ENCODE data around the gene PALLD. TPM values are rescaled to one million over a fixed set of nuclear protein-coding genes. Genes with fewer than 3 reads are reported as not detected.

The PALLD gene
- total RNA-seq, 1 experiment from 2014 or later = 6.5 TPM

- H3K4me3 ChIP-seq (ENCODE audit: low read depth in 2 of 2, low read length in 2 of 2) = no peak overlapping the region
- no peaks in the 10 kb centered on the region for H3K27me3 ChIP-seq (ENCODE audit: control insufficient read depth, insufficient read depth, low read length)
- ChIA-PET CTCF (no interaction called here), POLR2A (no interaction called here)
- intact Hi-C loops (cut with micrococcal nuclease; ENCODE audit: unreplicated experiment) (loop anchor here (10.0 kb wide), 1 partner anchor 178 kb away; no protein-coding TSS in a partner anchor), in situ Hi-C loops (cut with HindIII; ENCODE audit: low pct_unique_long_range_greater_than_20kb, low sequenced_read_pairs) (no loop called here)
- TF ChIP-seq CTCF (IDR thresholded peaks at IDR 0.05) (no peak), SIN3A (IDR thresholded peaks at IDR 0.05; ENCODE audit: borderline replicate concordance, insufficient read depth, low read depth, low read length) (no peak), POLR2AphosphoS5 (IDR thresholded peaks at IDR 0.05; ENCODE audit: low read depth, low read length) (no peak), TCF7L2 (IDR thresholded peaks at IDR 0.05; ENCODE audit: low read depth, low read length) (no peak)
- TF ChIP-seq, protein P1, sequence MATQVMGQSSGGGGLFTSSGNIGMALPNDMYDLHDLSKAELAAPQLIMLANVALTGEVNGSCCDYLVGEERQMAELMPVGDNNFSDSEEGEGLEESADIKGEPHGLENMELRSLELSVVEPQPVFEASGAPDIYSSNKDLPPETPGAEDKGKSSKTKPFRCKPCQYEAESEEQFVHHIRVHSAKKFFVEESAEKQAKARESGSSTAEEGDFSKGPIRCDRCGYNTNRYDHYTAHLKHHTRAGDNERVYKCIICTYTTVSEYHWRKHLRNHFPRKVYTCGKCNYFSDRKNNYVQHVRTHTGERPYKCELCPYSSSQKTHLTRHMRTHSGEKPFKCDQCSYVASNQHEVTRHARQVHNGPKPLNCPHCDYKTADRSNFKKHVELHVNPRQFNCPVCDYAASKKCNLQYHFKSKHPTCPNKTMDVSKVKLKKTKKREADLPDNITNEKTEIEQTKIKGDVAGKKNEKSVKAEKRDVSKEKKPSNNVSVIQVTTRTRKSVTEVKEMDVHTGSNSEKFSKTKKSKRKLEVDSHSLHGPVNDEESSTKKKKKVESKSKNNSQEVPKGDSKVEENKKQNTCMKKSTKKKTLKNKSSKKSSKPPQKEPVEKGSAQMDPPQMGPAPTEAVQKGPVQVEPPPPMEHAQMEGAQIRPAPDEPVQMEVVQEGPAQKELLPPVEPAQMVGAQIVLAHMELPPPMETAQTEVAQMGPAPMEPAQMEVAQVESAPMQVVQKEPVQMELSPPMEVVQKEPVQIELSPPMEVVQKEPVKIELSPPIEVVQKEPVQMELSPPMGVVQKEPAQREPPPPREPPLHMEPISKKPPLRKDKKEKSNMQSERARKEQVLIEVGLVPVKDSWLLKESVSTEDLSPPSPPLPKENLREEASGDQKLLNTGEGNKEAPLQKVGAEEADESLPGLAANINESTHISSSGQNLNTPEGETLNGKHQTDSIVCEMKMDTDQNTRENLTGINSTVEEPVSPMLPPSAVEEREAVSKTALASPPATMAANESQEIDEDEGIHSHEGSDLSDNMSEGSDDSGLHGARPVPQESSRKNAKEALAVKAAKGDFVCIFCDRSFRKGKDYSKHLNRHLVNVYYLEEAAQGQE (IDR thresholded peaks at IDR 0.05; ENCODE audit: insufficient read depth in 1 of 2, low read depth in 2 of 2, low read length in 1 of 2) = no peak
- DNase-seq (ENCODE audit: low read depth, low spot score) (no peak), ATAC-seq (no peak)
- no peaks in the 10 kb centered on the region for H3K9me3 ChIP-seq (ENCODE audit: control insufficient read depth, insufficient read depth, low read depth, low read length)
- no peak overlapping the region for H3K27ac ChIP-seq (ENCODE audit: low read length)
- no peaks in the 10 kb centered on the region for H3K36me3 ChIP-seq (ENCODE audit: control insufficient read depth, insufficient read depth, low read length)
- H3K4me1 ChIP-seq (ENCODE audit: control insufficient read depth, insufficient read depth, low read length) = no peaks in the 10 kb centered on the region
- no TSS peak for BruUV-seq (replicated peaks)
Observed at GRCh38 chr4:168893205-168893604, 396.4 kb downstream of the PALLD start.

DNA sequence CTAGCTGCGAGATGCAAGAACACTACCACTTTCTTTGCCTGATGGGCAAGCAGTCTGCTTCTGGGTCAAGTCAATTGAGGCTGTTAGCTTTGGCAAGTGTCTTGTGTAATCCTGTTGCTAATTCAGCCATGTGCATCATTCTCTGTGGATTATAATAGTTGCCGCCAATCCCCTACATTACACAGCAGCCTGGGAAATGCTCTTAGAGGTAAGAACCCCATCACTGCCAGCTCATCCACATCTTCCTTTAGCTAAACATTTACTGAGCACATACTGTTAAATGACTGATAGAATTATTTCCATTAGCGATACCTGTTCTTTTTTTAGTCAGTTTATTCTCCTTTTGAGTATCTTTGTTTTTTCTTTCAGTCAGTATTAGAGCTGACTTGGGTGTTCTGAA is 397.0 kb downstream of the PALLD start:
- ChIA-PET CTCF (no interaction called here), POLR2A (no interaction called here)
- intact Hi-C loops (cut with micrococcal nuclease; ENCODE audit: unreplicated experiment) (loop anchor here (10.0 kb wide), 1 partner anchor 179 kb away; no protein-coding TSS in a partner anchor), in situ Hi-C loops (cut with HindIII; ENCODE audit: low pct_unique_long_range_greater_than_20kb, low sequenced_read_pairs) (no loop called here)
- TF ChIP-seq TCF7L2 (IDR thresholded peaks at IDR 0.05; ENCODE audit: low read depth, low read length) (no peak), POLR2AphosphoS5 (IDR thresholded peaks at IDR 0.05; ENCODE audit: low read depth, low read length) (no peak), SIN3A (IDR thresholded peaks at IDR 0.05; ENCODE audit: borderline replicate concordance, insufficient read depth, low read depth, low read length) (no peak), CTCF (IDR thresholded peaks at IDR 0.05) (no peak)
- TF ChIP-seq, protein P1 (IDR thresholded peaks at IDR 0.05; ENCODE audit: insufficient read depth in 1 of 2, low read depth in 2 of 2, low read length in 1 of 2) = no peak
- H3K27me3 ChIP-seq (ENCODE audit: control insufficient read depth, insufficient read depth, low read length) = no peaks in the 10 kb centered on the region
- no TSS peak for BruUV-seq (replicated peaks)
- DNase-seq (ENCODE audit: low read depth, low spot score) (no peak), ATAC-seq (no peak)
- no peak overlapping the region for H3K27ac ChIP-seq (ENCODE audit: low read length)
- H3K4me3 ChIP-seq (ENCODE audit: low read depth in 2 of 2, low read length in 2 of 2) = no peak overlapping the region
- H3K9me3 ChIP-seq (ENCODE audit: control insufficient read depth, insufficient read depth, low read depth, low read length) = no peaks in the 10 kb centered on the region
- H3K4me1 ChIP-seq (ENCODE audit: control insufficient read depth, insufficient read depth, low read length) = no peaks in the 10 kb centered on the region
- no peaks in the 10 kb centered on the region for H3K36me3 ChIP-seq (ENCODE audit: control insufficient read depth, insufficient read depth, low read length)

Measured in Panc1 (cell line).